ENCODE results near the gene IFI6.
"Not testable (repeated sequence)": the region's sequence is repeated elsewhere in the genome, so short reads cannot be mapped to it uniquely, and the experiment has no call there.

Gene IFI6

DNA sequence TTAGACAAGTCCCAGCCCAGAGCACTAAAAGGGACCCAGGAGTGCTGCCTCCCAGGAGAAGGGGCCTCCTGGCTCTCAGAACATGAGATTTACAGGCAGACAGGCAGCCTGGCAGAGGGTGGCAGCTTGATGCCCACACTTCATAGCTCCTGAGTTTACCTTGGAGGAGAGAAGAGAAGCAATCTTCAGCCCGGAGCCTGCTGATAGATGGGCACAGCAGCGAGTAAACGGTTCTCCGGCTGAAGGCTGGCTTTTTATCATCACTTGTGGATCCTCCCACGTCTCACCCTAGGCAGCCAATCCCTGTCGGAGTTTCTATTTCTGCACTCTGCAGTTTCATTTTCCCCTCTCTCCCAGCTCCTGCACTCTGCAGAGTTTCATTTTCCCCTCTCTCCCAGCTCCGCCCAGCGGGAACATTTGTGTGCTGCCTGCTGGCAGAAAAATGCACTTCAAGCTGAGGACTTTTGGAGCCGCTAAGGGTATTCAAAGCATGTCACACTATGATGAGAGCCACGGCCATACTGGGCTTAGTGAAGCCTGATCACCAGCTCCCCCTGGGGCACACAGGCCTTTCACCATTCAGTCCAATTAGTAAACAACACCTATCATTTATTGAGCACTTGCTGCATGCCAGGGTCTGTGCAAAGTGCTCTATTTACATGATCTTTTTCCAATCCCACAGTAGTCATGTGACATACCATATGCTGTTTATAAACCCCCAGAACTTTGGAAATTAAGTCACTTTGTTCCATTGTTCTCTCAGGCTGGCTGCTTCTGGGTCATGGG lies at the start of gene IFI6:
Gene IFI6 (minus strand): TSS at position 229 of the 786 bp plus-strand sequence. CDS start 2,878 bp downstream, outside the sequence.
- peak; percentile 83 for DNase-seq

DNA sequence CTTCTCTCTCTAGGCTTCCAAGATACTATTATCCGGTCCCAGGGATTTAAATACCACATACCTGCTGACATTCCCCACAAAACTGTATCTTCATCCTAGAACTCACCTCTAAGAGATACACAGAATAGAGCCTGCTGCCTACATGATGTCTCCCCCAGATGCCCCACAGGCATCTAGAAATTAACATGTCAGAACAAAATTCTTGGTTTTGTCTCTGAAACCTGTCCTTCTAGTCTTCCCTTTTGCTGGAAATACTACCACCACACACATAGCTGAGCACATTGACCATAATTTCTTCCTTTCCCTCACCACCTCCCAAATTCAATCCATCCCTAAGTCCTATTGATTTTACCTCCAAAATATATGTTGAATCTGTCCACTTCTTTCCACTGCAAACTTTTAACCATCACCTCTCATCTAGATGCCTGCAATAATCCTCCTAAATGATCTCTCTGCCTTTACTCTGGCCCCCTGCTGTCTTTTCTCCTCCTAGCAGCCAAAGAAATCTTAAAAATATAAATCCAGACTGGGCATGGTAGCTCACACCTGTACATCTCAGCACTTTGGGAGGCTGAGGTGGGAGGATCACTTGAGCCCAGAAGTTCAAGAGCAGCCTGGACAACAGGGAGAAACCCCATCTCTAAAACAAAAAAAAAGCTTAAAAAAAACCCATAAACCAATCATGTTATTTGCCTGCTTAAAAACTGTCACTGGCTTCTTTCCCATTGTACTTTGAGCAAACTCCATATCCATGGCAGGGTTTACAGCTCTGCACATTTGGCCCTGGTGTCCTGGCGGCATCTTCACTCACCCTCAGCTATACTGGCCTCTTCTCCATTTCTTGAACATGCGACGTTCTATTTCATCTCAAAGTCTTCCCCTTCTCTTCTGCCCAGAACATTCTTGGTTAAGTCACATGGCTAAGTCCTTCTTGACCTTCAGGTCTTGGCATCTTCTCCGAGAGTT lies 47.6 kb upstream of the IFI6 start:
- no peak for DNase-seq

DNA sequence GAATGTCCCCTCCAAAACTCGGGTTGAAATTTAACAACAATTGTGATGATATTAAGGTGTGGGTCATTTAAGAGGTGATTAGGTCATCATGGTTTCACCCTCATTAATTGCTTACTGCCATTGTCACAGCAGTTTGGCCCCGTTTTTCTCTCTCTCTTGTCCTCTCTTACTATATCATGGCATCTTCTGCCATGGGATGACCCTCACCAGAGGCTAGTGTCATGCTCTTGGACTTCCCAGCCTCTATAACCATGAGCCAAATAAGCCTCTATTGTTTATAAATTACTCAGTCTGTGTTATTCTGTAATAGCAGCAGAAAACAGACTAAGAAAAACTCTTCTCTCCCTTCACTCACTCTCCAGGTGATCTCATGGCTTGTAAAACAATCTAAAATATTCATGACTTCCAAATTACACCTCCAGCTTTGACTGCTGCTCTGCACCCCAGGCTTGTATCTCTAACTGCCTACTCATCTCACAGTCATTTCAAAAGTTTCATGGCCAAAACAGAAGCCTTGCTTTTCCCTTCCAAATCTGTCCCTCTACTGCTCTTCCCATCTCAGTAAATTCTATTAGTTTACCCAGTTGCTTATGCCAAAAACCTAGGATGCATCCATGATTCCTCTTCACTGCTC lies 44.4 kb upstream of the IFI6 start:
- no peak for DNase-seq

DNA sequence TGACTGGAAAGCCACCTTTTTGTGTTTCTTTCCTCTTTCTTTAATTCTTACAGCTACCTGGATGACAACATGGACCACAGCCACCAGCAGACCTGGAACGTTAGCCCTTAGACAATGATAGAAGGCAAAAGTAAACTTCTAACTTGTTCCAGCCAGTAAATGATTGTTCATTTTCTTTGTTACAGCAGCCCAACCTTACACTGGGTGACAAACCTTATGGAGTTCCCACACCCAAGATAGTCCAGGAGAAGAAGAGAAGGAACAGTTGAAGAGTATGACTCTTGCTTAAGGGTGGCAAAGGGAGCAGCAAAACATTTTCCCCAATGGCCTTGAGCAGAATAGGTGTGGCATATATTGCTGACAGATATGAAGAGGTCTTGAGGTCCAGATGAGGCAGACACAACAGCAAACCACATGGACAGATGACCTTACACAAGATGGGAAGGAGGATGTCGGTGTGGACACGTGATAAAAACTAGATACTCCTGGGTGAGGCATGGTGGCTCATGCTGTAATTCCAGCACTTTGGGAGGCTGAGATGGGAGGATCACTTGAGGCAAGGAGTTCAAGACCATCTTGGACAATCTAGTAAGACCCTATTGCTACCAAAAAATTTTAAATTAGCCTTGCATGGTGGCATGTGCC lies 42.0 kb upstream of the IFI6 start:
- DNase-seq: no peak

DNA sequence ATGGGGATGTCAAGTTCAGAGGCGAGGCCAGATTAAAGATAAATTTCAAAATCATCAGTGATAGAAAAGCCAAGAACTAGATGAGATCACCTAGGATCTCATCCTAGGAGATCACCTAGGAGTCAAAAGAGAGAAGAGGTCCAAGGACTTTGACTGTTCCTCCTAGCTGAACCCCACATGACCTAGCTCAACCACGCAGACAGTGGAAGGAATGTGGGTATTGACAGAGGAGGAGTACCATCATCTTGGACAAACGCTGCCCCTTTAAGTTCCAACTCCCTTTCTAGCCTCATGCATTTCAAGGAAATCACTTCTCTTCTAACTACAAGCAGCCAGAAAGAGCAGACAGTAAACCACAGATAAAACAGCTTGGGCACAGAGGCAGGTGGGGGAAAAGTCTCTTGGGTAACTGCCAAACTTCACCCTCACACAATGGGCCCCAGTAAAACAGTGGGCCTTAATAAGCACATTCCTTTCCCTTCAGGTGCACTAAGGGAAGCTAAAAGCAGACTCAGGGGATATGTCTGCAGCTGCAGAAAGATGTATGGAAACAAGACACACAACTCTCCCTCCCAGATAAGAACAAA lies 41.2 kb upstream of the IFI6 start:
- DNase-seq: no peak

- no peak for DNase-seq
These were observed 38.6 kb upstream of the IFI6 start for GRCh38 chr1:27710574-27710973.

DNA sequence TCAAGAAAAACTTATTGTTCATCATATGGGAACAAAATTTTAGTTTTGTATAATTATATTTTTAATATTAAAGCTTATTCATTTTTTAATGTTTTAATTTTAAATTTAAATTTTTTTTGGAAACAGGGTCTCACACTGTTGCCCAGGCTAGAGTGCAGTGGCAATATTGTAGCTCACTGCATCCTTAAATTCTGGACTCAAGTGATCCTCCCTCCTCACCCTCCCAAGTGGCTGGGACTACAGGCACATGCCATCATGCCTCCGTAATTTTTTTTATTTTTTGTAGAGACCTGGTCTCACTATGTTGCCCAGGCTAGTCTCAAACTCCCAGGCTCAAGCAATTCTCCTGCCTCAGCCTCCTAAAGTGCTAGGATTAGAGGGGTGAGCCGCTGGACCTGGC lies 33.6 kb upstream of the IFI6 start:
- no peak for DNase-seq

GRCh38 chr1:27704958-27705357 lies 33.0 kb upstream of the IFI6 start:
- no peak for DNase-seq

DNA sequence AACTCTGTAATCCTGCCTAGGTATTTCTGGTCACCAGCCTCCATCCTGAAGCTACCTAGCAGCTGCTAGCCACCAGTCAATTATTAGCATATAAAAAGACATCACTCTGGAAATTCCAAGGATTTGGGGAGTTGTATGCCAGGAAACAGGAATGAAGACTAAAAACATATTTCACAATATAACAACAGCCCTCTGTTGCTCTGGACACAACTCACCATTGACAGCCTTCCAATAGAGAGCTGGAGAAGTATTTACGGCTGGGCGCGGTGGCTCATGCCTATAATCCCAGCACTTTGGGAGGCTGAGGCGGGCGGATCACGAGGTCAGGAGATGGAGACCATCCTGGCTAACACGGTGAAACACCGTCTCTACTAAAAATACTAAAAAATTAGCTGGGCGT lies 24.8 kb upstream of the IFI6 start:
- DNase-seq: not testable (repeated sequence)

GRCh38 chr1:27690183-27690582 lies 18.2 kb upstream of the IFI6 start:
- DNase-seq: no peak

GRCh38 chr1:27689423-27690173 lies 17.6 kb upstream of the IFI6 start:
- no peak for DNase-seq

GRCh38 chr1:27687906-27688305 lies 15.9 kb upstream of the IFI6 start:
- no peak for DNase-seq

GRCh38 chr1:27686223-27686990 lies 14.4 kb upstream of the IFI6 start:
- no peak for DNase-seq

- DNase-seq: no peak
These were observed 12.2 kb upstream of the IFI6 start for GRCh38 chr1:27684176-27684575.

- no peak for DNase-seq
These were observed 10.5 kb upstream of the IFI6 start for GRCh38 chr1:27682351-27682944.

DNA sequence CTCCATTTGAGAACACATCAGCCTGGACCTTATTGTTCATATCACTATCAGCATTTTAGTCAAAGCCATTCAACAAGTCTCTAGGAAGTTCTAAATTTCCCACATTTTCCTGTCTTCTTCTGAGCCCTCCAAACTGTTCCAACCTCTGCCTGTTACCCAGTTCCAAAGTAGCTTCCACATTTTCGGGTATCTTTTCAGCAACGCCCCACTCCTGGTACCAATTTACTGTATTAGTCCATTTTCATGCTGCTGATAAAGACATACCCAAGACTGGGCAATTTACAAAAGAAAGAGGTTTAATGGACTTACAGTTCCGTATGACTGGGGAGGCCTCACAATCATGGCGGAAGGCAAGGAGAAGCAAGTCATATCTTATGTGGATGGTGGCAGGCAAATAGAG lies 9.6 kb upstream of the IFI6 start:
- not testable (repeated sequence) for DNase-seq

DNA sequence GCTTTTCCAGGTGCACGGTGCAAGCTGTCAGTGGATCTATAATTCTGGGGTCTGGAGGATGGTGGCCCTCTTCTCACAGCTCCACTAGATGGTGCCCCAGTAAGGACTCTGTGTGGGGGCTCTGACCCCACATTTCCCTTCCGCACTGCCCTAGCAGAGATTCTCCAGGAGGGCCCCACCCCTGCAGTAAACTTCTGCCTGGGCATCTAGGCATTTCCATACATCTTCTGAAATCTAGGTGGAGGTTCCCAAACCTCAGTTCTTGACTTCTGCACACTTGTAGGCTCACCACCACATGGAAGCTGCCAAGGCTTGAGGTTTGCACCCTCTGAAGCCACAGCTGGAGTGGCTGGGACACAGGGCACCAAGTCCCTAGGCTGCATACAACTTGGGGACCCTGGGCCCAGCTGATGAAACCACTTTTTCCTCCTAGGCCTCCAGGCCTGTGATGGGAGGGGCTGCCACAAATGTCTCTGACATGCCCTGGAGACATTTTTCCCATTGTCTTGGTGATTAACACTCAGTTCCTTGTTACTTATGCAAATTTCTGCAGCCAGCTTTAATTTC lies 8.3 kb upstream of the IFI6 start:
- DNase-seq: not testable (repeated sequence)

DNA sequence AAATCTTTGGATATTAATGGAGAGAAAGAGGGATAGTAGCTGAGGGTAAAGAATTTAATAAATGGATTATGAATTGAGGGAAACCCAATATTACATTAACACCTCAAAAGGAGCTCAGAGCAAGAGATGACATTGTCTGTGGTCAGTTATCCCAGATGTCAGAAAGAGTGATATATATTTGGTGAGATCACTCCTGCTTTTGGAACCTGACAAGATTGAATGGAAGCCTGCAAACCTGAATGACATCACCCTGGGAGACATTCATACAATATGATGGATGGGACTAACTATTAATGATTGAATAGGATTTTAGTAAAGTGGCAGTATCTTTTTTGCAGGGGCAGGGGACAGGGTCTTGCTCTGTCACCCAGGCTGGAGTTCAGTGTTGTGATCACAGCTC lies 6.8 kb upstream of the IFI6 start:
- DNase-seq: no peak

- DNase-seq: no peak
These were observed 4.4 kb upstream of the IFI6 start for GRCh38 chr1:27676410-27676809.

GRCh38 chr1:27672750-27673112 lies 739 bp upstream of the IFI6 start:
- no peak for DNase-seq

All from activated CD4-positive, alpha-beta T cell treated with anti-CD3 and anti-CD28 coated beads for 48 hours (primary cell).